ENCODE data around the gene DBNDD2. TPM values are rescaled to one million over a fixed set of nuclear protein-coding genes. Genes with fewer than 3 reads are reported as not detected.

The DBNDD2 gene
- polyA plus RNA-seq, 1 donor = 22.7 TPM

- DNase-seq = no peak
These were observed 41.4 kb downstream of the DBNDD2 start for GRCh38 chr20:45449528-45449927.

- DNase-seq = peak; percentile 55
These were observed 42.2 kb downstream of the DBNDD2 start for GRCh38 chr20:45450097-45450818.

- no peak for DNase-seq
These were observed 44.1 kb downstream of the DBNDD2 start for GRCh38 chr20:45452238-45452637.

- no peak for DNase-seq
These were observed 44.9 kb downstream of the DBNDD2 start for GRCh38 chr20:45452772-45453691.

GRCh38 chr20:45456632-45457031 is 48.5 kb downstream of the DBNDD2 start:
- DNase-seq = peak; percentile 27

GRCh38 chr20:45459606-45460005 is 51.5 kb downstream of the DBNDD2 start:
- DNase-seq = no peak

Other genes starting within 250 kb of the DBNDD2 start
- not detected for gene PI3, start 233.4 kb upstream of the DBNDD2 start, polyA plus RNA-seq (ENCODE audit: insufficient read length)
- gene SEMG1, start 201.3 kb upstream of the DBNDD2 start, polyA plus RNA-seq (ENCODE audit: insufficient read length) = not detected
- not detected for gene SEMG2, start 186.9 kb upstream of the DBNDD2 start, polyA plus RNA-seq (ENCODE audit: insufficient read length)
- 0.40 TPM for gene SLPI, start 153.7 kb upstream of the DBNDD2 start, polyA plus RNA-seq (ENCODE audit: insufficient read length)
- gene RBPJL, start 101.4 kb upstream of the DBNDD2 start, polyA plus RNA-seq (ENCODE audit: insufficient read length) = not detected
- 0.25 TPM for gene MATN4, start 100.0 kb upstream of the DBNDD2 start, polyA plus RNA-seq (ENCODE audit: insufficient read length)
- gene SDC4, start 59.9 kb upstream of the DBNDD2 start, polyA plus RNA-seq (ENCODE audit: insufficient read length) = 156 TPM
- gene SYS1, start 45.1 kb upstream of the DBNDD2 start, polyA plus RNA-seq (ENCODE audit: insufficient read length) = 31.9 TPM
- 2.0 TPM for gene TP53TG5, start 30.0 kb upstream of the DBNDD2 start, polyA plus RNA-seq (ENCODE audit: insufficient read length)
- gene PIGT, start 7.9 kb downstream of the DBNDD2 start, polyA plus RNA-seq (ENCODE audit: insufficient read length) = 103 TPM
- gene WFDC2, start 61.5 kb downstream of the DBNDD2 start, polyA plus RNA-seq (ENCODE audit: insufficient read length) = 164 TPM
- gene SPINT3, start 107.3 kb downstream of the DBNDD2 start, polyA plus RNA-seq (ENCODE audit: insufficient read length) = not detected
- gene WFDC6, start 131.2 kb downstream of the DBNDD2 start, polyA plus RNA-seq (ENCODE audit: insufficient read length) = 0.23 TPM
- 0.55 TPM for gene EPPIN, start 139.1 kb downstream of the DBNDD2 start, polyA plus RNA-seq (ENCODE audit: insufficient read length)
- gene WFDC8, start 171.0 kb downstream of the DBNDD2 start, polyA plus RNA-seq (ENCODE audit: insufficient read length) = 0.13 TPM
- not detected for gene WFDC10A, start 221.4 kb downstream of the DBNDD2 start, polyA plus RNA-seq (ENCODE audit: insufficient read length)
- gene WFDC9, start 223.0 kb downstream of the DBNDD2 start, polyA plus RNA-seq (ENCODE audit: insufficient read length) = not detected